PFSK-1 (cell line): ENCODE data around the gene ADAM20.

Experiments
- POLR2AphosphoS5 ChIP-seq: IDR thresholded peaks from 2 replicates; pipeline ENCODE4 v1.6.1; 2012; ENCODE audit warnings: low read depth, mild to moderate bottlenecking, control low read depth, low read length, moderate library complexity
- SIN3A ChIP-seq: IDR thresholded peaks from 2 replicates; pipeline ENCODE4 v1.6.1; 2012; ENCODE audit warnings: mild to moderate bottlenecking, low read length, moderate library complexity, borderline replicate concordance; ENCODE audit not compliant: insufficient read depth

DNA sequence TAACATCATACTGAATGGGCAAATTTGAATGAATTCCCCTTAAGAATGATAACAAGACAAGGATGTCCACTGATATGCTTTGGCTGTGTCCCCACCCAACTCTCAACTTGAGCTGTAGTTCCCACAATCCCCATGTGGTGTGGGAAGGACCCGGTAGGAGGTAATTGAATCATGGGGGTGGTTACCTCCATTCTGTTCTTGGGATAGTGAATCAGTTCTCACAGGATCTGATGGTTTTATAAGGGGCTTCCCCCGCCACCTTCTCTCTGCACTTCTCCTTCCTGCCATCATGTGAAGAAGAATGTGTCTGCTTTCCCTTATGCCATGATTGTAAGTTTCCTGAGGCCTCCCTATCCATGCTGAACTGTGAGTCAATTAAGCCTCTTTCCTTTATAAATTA, 36.3 kb upstream of the ADAM20 start:
- TF ChIP-seq SIN3A, result no peak
- no peak for TF ChIP-seq POLR2AphosphoS5
